Loucy (cell line): ENCODE measurements around the gene FHIT.

Experiments used
- H2AFZ ChIP-seq: fragments of 200-600 bp; sonication (generic); 2 replicates; pipeline ENCODE4 v1.6.0; 2016; ENCODE audit warnings: antibody characterized with exemption, mild to moderate bottlenecking, low read length, moderate library complexity
- H3F3A ChIP-seq: fragments of 200-600 bp; 2 replicates; pipeline ENCODE4 v1.6.0; 2016; ENCODE audit warnings: antibody characterized with exemption, low read depth, mild to moderate bottlenecking
- H3K27me3 ChIP-seq: fragments of 200-600 bp; sonication (generic); 2 replicates; pipeline ENCODE4 v1.6.1; 2014; ENCODE audit warnings: low read length, mild to moderate bottlenecking; ENCODE audit not compliant: insufficient read depth, poor library complexity, severe bottlenecking
- H3K36me3 ChIP-seq: fragments of 200-600 bp; sonication (generic); 2 replicates; pipeline ENCODE4 v1.6.1; 2016; ENCODE audit warnings: low read length; ENCODE audit not compliant: insufficient read depth
- H3K4me1 ChIP-seq: fragments of 200-600 bp; sonication (generic); 2 replicates; pipeline ENCODE4 v1.5.1; 2014; ENCODE audit warnings: low read length, mild to moderate bottlenecking; ENCODE audit not compliant: insufficient read depth, poor library complexity, severe bottlenecking
- H3K4me2 ChIP-seq: fragments of 200-600 bp; sonication (generic); 2 replicates; pipeline ENCODE4 v1.6.0; 2014; ENCODE audit warnings: antibody characterized with exemption, low read length, low read depth, mild to moderate bottlenecking; ENCODE audit not compliant: poor library complexity, severe bottlenecking
- H3K4me3 ChIP-seq: fragments of 200-600 bp; sonication (generic); 2 replicates; pipeline ENCODE4 v1.5.1; 2014; ENCODE audit warnings: low read length, mild to moderate bottlenecking, mixed read lengths; ENCODE audit not compliant: poor library complexity, severe bottlenecking
- H3K79me2 ChIP-seq: fragments of 200-600 bp; sonication (generic); 2 replicates; pipeline ENCODE4 v1.6.1; 2014; ENCODE audit warnings: low read length; ENCODE audit not compliant: insufficient read depth
- H3K9ac ChIP-seq: fragments of 200-600 bp; sonication (generic); 2 replicates; pipeline ENCODE4 v1.6.0; 2014; ENCODE audit warnings: mild to moderate bottlenecking, low read depth, low read length, moderate library complexity; ENCODE audit not compliant: poor library complexity, severe bottlenecking
- H3K9me2 ChIP-seq: fragments of 200-600 bp; sonication (generic); replicated peaks from 2 replicates; pipeline ENCODE4 v1.6.1; 2016; ENCODE audit warnings: low read depth, low read length, mixed read lengths
- H3K9me3 ChIP-seq: fragments of 200-600 bp; sonication (generic); 2 replicates; pipeline ENCODE4 v1.6.1; 2014; ENCODE audit warnings: mild to moderate bottlenecking, antibody characterized with exemption, low read length, low read depth; ENCODE audit not compliant: insufficient read depth
- H4K20me1 ChIP-seq: fragments of 200-600 bp; sonication (generic); 2 replicates; pipeline ENCODE4 v1.6.0; 2014; ENCODE audit warnings: antibody characterized with exemption, low read length, mild to moderate bottlenecking; ENCODE audit not compliant: insufficient read depth, poor library complexity, severe bottlenecking
- EZH2phosphoT487 ChIP-seq: fragments of 200-600 bp; IDR thresholded peaks from 2 replicates; pipeline ENCODE4 v1.6.1; 2018; ENCODE audit warnings: antibody characterized with exemption, mild to moderate bottlenecking, moderate library complexity, borderline replicate concordance
- TF ChIP-seq, protein P1 (sequence below): fragments of 200-600 bp; sonication (generic); conservative IDR thresholded peaks from 2 replicates; pipeline ENCODE4 v1.5.1; 2014; ENCODE audit warnings: mild to moderate bottlenecking, antibody characterized with exemption, low read length

Gene FHIT

DNA sequence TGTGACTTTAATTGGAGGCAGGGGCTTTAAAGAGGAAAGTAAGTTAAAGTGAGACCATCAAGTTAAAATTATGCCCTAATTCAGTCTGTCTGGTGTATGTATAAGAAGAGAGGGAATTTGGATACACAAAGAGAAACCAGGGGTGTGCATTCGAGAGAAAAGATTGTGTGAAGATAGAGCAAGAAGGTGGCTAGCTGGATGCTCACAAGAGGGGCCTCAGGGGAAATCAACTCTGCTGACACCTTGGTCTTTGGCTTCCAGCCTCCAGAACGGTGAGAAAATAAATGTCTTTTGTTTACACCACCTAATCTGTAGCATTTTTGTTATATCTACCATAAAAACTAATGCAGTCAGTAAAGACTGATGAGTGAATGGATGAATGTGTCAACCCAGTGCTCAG lies 1294.1 kb downstream of the FHIT start:
- Histone ChIP-seq H3K4me3 (no peak overlapping the region), H3K4me2 (no peak overlapping the region), H3K9me3 (no peaks in the 10 kb centered on the region), H3K36me3 (no peaks in the 10 kb centered on the region), H3F3A (no peaks in the 10 kb centered on the region), H3K4me1 (no peaks in the 10 kb centered on the region), H2AFZ (no peak overlapping the region), H4K20me1 (no peaks in the 10 kb centered on the region), H3K79me2 (no peaks in the 10 kb centered on the region), H3K27me3 (no peaks in the 10 kb centered on the region), H3K9ac (no peak overlapping the region), H3K9me2 (no peaks in the 10 kb centered on the region)
- no peak for TF ChIP-seq EZH2phosphoT487
- TF ChIP-seq, protein P1, sequence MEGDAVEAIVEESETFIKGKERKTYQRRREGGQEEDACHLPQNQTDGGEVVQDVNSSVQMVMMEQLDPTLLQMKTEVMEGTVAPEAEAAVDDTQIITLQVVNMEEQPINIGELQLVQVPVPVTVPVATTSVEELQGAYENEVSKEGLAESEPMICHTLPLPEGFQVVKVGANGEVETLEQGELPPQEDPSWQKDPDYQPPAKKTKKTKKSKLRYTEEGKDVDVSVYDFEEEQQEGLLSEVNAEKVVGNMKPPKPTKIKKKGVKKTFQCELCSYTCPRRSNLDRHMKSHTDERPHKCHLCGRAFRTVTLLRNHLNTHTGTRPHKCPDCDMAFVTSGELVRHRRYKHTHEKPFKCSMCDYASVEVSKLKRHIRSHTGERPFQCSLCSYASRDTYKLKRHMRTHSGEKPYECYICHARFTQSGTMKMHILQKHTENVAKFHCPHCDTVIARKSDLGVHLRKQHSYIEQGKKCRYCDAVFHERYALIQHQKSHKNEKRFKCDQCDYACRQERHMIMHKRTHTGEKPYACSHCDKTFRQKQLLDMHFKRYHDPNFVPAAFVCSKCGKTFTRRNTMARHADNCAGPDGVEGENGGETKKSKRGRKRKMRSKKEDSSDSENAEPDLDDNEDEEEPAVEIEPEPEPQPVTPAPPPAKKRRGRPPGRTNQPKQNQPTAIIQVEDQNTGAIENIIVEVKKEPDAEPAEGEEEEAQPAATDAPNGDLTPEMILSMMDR = no peak

GRCh38 chr3:59953104-59953503 lies 1298.1 kb downstream of the FHIT start:
- H3K4me3 ChIP-seq = no peak overlapping the region
- TF ChIP-seq, protein P1 = no peak
- no peak for TF ChIP-seq EZH2phosphoT487
- no peak overlapping the region for H3K9ac ChIP-seq
- no peaks in the 10 kb centered on the region for H4K20me1 ChIP-seq
- no peaks in the 10 kb centered on the region for H3K9me3 ChIP-seq
- H3K9me2 ChIP-seq = no peaks in the 10 kb centered on the region
- H3K27me3 ChIP-seq = no peaks in the 10 kb centered on the region
- H3K36me3 ChIP-seq = no peaks in the 10 kb centered on the region
- H3K79me2 ChIP-seq = no peaks in the 10 kb centered on the region
- no peak overlapping the region for H2AFZ ChIP-seq
- H3F3A ChIP-seq = no peaks in the 10 kb centered on the region
- no peak overlapping the region for H3K4me2 ChIP-seq
- H3K4me1 ChIP-seq = no peaks in the 10 kb centered on the region

GRCh38 chr3:59949311-59949710 lies 1301.9 kb downstream of the FHIT start:
- Histone ChIP-seq H3K4me1 (no peaks in the 10 kb centered on the region), H3F3A (no peaks in the 10 kb centered on the region), H3K27me3 (no peaks in the 10 kb centered on the region), H3K4me2 (no peak overlapping the region), H3K9me2 (no peaks in the 10 kb centered on the region), H2AFZ (no peak overlapping the region), H4K20me1 (no peaks in the 10 kb centered on the region), H3K9ac (no peak overlapping the region), H3K36me3 (no peaks in the 10 kb centered on the region), H3K4me3 (no peak overlapping the region), H3K9me3 (no peaks in the 10 kb centered on the region), H3K79me2 (no peaks in the 10 kb centered on the region)
- TF ChIP-seq, protein P1 = no peak
- no peak for TF ChIP-seq EZH2phosphoT487
